ENCODE results near the gene PLTP. TPM values are rescaled to one million over a fixed set of nuclear protein-coding genes. Genes with fewer than 3 reads are reported as not detected.
"Not testable (repeated sequence)": the region's sequence is repeated elsewhere in the genome, so short reads cannot be mapped to it uniquely, and the experiment has no call there.

PLTP gene
- total RNA-seq, 1 donor from 2014 or later, result 46.7 TPM

DNA sequence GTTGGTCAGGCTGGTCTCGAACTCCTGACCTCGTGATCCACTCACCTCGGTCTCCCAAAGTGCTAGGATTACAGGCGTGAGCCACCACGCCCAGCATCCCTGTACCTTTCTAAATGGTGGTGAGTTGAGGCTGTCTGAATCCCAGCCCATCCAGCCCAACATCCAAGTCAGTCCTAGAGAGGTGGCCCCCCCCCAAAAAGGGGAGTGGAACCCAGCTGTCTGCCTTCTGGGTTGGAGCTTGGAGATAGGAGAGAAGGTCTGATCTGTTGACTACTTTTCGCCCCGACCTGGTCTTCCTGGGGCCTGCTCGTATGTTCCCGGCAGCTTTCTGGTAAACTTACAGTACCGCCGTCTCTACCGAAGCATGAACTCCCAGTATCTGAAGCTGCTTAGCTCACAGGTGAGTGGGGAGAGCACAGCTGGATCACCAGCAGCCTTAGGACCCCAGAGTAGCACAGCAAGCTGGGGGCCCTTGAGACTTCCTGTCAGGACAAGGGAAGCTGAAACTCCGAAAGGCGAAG, 15.3 kb downstream of the PLTP start:
- no peak for ATAC-seq

DNA sequence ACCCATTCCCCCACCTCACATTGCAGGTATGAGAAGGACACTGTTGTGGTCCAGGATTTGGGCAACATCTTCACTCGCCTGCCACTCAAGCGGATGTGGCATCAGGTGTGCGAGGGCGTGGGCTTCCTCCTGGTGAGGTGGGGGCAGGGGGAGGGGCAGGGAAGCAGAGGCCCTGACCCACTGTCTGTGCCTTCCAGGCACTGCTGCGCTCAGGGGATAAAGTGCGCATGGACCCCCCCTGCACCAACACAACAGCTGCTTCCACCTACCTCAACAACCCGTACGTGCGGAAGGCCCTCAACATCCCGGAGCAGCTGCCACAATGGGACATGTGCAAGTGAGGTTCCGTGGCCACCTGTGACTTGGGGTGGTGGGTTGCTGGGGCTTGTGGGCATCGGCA, 17.2 kb downstream of the PLTP start:
- no peak for ATAC-seq

DNA sequence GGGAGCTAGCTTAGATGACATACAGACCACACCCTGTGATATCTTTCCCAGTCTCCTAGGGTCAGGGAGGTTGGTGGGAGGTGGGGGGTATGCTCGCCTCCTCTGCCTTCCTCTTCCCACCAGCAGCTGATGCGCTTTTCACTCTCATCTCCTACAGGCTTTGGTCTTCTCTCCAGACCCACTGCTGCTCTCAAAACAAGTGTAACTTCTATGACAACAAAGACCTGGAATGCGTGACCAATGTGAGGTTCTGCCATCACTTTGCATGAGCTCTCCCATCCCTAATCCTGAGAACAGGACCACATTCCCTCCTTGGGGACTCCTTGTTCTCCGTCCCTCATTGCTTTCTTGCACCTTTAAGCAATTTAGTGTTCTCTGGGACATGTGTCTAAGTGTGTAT, 18.1 kb downstream of the PLTP start:
- no peak for ATAC-seq

DNA sequence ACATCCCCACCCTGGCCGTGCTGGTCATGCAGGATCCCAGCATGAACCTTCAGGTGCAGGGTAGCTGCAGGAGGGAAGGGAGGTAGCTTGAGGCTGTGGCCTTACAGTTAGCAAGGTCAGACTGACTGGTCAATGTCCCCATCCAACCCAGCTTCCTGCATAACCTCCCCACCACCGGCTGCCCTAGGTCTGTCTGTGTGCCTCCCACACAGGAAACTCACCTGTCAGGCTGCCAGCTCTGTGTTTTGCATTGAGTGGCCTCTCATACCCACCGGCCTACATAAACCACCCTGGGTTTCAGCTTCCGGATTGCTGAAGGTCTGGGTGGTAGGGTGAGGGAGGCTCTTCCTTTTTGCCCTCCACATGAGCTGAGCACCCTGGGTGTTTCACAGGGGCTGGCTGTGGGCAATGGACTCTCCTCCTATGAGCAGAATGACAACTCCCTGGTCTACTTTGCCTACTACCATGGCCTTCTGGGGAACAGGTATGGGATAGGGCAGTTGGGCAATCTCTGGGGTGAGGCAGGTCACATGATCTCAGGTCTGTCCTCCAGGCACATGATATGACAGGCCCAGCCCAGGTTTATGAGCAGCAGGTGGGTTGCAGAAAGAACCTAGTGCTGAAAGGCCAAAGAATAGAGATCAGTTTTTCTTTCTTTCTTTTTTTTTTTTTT, 19.0 kb downstream of the PLTP start:
- peak; percentile 42 for ATAC-seq

DNA sequence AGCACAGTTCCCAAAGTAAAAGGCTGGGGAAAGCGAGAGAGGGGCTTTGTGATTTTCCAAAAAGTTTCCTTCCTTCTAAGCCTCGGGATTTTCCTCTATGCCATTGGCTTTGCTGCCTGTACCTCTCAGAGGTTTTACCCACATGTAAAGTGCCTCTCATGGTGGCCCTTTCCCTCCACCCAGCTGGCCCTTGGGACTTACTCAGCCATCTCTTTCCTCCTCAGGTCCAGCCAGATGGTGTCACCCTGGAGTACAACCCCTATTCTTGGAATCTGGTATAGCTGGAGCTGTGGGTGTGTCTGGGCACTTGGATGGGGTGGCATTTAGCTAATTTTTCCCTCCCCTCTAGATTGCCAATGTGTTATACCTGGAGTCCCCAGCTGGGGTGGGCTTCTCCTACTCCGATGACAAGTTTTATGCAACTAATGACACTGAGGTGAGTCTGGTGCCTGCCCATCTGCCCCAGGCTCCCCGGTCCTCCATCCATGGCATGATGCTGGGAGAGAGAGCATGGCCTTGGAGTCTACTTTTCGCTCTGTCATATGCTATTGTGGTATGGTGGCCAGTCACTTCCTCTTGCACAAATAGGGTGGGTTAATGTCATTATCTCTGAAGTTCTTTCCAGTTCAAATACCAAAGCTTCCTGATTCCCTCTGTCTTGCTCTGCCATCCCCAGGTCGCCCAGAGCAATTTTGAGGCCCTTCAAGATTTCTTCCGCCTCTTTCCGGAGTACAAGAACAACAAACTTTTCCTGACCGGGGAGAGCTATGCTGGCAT, 19.7 kb downstream of the PLTP start:
- peak; percentile 27 for ATAC-seq

DNA sequence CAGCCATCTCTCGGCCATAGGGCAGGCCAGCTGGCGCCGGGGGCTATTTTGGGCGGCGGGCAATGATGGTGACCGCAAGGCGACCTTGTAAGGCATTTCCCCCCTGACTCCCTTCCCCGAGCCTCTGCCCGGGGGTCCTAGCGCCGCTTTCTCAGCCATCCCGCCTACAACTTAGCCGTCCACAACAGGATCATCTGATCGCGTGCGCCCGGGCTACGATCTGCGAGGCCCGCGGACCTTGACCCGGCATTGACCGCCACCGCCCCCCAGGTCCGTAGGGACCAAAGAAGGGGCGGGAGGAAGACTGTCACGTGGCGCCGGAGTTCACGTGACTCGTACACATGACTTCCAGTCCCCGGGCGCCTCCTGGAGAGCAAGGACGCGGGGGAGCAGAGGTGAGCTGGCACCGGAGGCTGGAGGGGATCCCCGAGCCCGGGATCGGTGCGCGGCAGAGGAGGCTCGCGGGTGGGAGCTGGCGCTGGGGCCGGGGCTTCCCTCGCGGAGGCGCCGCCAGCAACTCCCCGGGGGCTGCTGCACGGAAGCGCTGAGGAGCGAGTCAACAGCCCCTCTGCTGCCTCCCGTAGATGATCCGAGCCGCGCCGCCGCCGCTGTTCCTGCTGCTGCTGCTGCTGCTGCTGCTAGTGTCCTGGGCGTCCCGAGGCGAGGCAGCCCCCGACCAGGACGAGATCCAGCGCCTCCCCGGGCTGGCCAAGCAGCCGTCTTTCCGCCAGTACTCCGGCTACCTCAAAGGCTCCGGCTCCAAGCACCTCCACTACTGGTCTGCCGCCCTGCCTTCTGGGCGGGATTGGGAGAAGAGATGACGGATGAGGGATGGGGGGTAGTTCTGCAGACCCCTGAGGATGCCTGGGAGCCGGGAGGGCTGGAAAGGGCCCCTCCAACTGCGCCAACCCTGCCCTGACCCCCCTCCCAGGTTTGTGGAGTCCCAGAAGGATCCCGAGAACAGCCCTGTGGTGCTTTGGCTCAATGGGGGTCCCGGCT, 20.7 kb downstream of the PLTP start, which contains the start of the genes CTSA and NEURL2:
Gene CTSA, plus strand, starts transcription at position 351 of the 999 bp plus-strand sequence. Its CDS starts 234 bp downstream, at position 585.
Gene NEURL2, minus strand, starts transcription at position 224 of the 999 bp plus-strand sequence. Its CDS starts 217 bp downstream, at position 7.
- ATAC-seq, result peak; percentile 74

DNA sequence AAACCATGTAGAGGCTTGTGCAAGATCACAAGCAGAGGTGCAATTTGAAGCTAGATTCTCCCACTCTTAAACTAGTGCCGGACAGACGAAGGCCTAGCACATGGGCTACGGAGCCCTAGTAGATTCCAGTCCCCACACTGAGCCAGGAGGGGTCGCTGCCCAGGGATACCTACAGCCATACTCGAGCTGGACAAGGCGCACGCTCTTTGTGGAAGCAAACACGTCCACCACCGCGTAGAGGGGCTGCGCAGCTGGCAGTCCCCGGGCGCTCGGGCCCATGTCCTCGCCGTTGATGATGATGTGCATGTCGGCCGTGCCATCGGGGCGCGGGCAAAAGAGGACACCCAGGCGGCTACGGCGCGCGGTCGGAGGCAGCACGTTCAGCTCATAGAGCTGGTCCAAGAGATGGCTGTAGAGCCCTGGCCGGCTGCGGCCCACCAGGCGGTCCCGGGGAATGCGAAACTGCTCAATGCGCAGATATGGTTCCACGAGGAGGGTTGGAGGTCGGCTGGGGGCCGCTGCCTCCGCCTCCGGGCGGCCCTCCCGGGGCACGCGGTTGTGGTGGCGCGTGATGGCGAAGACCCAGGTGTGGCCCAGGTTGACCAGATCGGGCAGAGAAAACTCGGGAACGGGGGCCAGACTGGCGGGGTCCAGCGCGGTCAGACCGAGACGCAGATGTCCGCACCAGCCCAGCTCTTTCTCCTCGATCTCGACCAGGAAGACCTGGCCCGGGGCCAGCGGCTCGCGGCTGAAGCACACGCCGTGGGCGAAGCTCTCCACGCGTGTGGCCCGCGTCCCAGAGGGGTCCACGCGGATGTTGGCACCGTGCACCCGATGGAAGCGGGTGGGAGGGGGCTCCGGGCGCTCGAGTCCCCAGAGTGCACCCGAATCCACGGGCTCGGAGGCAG, 21.6 kb downstream of the PLTP start:
- ATAC-seq, result peak; percentile 45

DNA sequence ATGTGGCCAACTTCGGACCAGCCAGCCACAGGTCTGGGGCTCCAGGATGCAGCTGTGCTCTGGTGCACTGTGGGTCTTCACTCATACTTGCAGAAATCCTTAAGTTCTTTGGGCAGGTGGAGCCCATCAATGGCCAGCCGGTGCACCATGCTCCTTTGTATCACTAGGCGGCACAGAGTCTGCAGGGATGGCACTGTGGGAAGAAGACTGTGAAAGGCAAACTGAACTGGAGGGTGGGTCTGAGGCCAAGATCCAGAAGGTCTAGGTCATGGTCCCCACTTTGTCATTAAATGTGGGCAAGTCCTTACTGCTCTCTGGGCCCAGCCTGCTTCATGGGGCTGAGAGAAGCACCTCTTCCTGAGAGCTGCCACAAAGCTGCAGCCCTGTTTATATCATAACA, 23.3 kb downstream of the PLTP start:
- no peak for ATAC-seq

DNA sequence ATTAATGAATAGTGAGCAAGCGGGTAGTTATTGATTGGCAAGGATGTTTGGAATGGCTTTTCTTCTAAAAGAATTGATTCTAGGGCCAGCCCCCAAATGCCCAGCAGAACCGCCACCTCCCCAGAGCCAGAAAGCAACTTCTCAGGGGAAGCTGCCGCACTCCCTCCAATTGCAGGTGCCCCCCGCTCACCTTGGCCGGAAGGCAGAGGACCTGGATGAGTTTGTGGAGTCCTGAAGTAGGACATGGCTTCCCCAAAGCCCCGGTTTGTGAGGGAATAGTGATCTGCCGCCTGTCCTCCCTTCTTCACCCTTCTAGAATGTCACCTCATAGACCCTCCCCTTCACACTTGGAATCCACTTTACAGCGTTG, 24.6 kb downstream of the PLTP start, which contains the start of gene SPATA25:
Gene SPATA25, minus strand, starts transcription at position 277 of the 370 bp plus-strand sequence. Its CDS starts 32 bp downstream, at position 245.
- no peak for ATAC-seq

DNA sequence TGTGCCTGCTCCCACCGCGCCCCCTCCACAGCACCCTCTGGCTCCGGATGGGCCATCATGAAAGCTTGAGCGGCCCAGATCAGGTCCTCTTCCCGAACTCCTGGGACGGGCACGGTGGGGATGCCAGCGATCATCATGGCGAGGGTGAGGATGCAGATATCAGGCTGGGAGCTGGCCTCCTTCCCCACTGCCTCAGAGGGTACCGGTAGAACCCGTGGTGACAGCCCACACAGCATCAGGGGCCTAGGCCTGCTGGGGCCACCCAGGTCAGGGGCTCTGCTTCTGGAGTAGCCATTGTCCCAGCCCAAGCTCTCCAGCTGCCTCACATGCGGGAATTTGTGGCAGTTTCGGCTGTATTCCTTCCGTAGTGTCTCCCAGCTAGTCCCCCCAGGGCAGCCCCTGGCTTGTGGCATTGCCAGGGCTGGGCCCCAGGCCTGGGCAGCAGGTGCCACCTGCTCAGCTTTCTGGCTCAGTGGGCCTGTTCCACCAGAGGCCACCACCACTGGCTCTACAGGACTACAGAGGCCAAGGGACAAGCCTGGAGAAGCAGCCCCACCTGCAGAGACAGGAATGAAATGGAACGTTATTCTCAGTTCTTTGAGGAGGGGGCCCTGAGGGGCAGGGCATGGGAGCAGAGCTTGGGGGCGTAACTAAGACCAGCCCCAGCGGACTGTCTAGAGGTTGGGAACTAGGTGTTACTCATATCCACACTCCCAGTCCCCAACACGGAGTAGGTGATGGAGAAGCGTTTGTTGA, 25.2 kb downstream of the PLTP start:
- no peak for ATAC-seq

DNA sequence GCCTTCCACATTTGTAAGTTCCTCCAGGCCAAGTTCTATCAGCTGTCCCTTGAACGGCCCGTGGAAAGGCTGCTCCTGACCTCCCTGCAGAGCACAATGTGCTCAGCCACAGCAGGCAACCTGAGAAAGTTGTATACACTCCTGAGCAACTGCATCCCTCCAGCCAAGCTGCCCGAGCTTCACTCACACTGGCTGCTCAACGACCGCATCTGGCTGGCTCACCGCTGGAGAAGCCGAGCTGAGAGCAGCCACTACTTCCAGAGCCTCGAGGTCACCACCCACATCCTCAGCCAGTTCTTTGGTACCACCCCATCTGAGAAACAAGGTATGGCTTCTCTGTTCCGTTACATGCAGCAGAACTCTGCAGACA, 28.9 kb downstream of the PLTP start:
- no peak for ATAC-seq

DNA sequence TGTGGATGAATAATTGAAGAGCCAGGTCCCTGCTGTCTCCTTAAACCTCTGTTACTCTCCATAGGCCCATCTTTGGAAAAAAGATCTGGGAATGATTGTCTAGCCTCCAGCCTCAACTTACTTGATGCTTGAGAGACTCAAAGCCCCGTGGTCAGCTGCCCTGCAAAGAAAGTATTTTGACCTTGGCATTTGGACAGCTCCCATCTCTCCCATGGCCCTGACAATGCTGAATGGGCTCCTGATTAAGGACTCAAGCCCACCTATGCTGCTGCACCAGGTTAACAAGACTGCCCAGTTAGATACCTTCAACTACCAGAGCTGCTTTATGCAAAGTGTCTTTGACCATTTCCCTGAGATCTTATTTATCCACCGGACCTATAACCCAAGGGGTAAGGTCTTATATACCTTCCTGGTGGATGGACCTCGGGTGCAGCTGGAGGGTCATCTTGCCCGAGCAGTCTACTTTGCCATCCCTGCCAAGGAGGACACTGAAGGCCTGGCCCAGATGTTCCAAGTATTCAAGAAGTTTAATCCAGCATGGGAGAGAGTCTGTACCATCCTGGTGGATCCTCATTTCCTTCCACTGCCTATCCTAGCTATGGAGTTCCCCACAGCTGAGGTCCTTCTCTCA, 29.4 kb downstream of the PLTP start:
- no peak for ATAC-seq

DNA sequence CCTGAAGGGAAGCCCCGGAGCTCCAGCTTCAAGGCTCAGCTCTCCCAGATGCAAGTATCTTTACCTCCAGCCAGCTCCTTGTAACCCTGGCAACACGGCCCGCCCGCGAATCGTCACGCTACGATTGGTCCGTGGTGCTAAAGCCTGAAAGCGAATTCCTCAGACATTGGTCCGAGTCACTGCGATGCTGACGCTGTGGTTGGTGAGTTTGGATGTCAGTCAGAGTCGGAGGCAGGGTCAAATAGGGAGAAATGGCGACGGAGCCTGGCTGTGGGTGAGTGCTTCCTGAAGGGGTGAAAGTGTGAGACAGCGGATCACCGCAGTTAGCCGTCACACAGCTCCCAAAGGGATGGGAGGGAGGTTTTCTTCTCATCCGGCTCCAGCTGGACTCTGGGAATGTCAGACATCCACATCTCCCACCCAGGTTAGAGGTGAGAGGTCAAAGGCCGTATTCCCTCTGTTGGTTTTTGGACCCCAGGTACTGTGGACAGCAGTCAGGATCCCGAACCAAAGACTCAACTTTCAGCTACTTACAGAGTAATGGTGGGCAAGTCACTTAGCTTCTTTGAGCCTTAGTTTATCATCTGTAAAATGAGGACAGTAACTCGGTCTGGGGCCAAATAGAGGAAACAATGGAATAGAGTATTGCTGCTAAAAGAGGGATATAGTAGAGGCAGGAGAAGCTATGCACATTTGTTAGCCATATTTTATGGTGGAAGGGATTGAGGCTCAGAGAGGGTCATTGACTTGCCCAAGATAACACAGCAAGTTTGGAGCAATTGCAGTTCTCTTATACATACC, 30.8 kb downstream of the PLTP start, which contains the start of gene ZSWIM1:
Gene ZSWIM1, plus strand, starts transcription at position 240 of the 801 bp plus-strand sequence. CDS start 1,366 bp downstream, outside the sequence.
- peak; percentile 98 for ATAC-seq

DNA sequence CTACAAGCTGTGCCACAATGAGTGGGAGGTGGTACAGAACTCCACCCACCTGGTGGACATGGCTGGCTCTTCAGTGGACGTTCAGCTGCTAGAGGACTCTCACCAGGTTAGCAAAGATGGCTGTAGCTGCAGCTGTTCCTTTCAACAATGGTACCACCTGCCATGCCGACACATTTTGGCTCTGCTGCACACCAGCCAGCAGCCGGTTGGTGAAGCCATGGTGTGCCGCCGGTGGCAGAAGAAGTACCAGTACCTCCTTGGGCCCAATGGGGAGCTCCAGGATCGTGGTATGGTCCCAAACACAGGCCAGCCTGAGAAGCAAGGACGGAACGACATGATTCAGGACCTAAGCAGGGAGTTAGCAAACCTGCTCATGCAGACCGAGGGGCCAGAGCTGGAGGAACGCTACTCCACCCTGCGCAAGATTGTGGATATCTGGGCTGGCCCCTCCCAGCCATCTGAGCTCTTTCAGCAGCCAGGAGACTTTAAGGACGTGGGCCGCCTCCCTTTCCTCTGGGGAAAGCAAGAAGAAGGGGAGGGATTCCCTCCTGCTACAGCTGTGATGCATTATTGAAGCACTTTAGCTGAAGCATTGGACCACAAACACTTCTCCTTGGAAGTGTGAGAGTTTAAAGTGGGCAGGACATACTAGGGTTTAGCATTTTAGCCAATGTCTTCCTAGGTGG, 33.7 kb downstream of the PLTP start:
- no peak for ATAC-seq

DNA sequence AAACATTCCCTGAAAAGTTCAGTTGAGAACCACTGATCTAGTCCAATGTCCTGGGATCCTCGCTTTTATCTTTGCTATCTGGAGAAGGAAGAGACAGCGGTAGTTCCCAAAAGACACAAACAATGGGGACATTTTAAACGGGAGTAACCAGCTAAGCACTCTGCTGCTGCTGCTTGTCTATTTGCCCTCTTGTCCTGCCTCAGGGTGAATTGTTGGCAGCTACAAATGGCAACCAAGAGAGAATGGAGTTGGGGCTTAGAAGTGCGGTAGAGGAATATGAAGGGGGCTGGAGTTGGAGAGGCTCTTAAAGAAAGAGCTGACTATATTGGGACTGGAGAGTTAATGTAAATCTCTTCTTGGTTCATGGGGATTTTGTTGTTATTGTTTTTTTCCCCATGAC, 37.4 kb downstream of the PLTP start:
- ATAC-seq, result no peak

DNA sequence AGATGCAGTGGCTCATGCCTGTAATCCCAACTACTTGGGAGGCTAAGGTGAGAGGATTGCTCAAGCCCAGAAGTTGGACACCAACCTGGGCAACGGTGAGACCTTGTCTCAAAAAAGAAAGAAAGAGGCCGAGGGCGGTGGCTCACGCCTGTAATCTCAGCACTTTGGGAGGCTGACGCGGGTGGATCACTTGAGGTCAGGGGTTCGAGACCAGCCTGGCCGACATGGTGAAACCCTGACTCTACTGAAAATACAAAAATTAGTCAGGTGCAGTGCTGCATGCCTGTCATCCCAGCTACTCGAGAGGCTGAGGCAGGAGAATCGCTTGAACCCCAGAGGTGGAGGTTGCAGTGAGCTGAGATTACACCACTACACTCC, 37.9 kb downstream of the PLTP start:
- not testable (repeated sequence) for ATAC-seq

DNA sequence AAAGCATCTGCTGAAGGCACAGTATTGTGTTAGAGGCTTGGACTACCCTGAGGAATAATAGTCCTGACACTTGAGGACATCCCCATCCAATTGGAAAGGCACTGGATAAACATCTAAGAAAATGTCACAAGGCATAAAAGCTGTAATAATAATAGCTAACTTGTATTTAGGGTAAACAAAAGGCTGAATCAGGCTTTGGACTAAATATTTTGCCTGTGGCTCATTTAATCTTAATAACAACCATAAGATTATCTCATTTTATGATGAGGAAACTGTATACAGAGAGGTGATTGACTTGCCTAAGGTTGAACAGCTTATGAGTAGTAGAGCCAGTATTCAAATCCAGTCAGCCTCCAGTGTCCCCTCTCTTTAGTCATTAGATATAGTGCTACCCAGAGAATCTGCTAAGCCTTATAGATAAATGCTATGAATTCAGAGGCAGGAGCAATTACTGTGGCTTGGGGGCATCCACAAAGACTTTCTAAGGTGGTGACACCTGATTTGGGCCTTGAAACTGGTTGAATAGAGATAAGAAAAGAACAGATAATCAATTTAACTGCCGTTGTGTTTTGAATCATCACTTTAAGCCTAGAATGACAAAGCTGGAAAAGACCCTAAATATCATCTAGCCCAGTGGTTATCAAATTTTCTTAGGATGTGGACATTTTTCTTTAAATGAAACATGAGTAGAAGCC, 38.4 kb downstream of the PLTP start:
- peak; percentile 63 for ATAC-seq

DNA sequence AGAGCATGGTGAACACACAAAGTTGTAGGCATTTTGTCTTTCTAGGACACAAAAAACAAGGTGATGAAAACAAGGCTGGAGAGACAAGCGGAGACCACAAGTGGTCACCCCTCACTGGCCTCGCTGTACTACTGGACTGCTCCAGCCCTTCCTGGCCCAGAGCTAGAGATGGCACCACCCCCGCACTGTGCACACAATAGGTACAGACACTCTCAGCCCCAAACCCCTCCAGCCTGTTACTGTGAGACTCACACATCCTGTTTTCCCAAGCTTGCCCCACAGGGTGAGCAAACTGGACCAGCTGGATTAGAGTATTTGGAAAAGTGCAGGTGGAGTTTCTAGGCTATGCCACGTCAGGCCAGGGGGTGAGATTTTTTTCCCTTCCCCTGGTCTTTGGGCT, 39.3 kb downstream of the PLTP start:
- ATAC-seq, result peak; percentile 90

Measured in esophagus mucosa (tissue), 1 donor.